ENCODE results near the gene CYP2C8. TPM values are rescaled to one million over a fixed set of nuclear protein-coding genes. Genes with fewer than 3 reads are reported as not detected.
A peak's percentile ranks its signal among the peaks of the same experiment; 100 is the strongest.
"Not testable (repeated sequence)": the region's sequence is repeated elsewhere in the genome, so short reads cannot be mapped to it uniquely, and the experiment has no call there.

Gene CYP2C8
- total and polyA plus RNA-seq, 8 donors = 1.1 to 5.8 (median 2.7) TPM; not detected in 2

DNA sequence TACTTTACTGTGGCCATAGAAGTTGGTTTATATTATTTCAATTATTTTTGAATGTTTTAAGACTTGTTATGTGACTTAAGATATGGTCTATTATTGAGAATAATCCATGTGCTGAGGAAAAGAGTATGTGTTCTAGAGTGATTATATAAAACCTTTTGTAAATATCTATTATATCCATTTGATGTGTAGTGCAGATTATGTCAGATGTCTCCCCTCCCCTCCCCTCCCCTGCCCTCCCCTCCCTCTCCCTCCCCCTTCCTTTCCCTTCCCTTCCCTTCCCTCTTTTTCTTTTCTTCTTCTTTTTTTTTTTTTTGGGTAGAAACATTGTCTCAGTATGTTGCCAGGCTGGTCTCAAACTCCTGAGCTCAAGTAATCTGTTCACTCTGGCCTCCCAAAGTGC is 8.3 kb upstream of the CYP2C8 start:
- no peak for TF ChIP-seq POLR2AphosphoS5 (IDR thresholded peaks at IDR 0.05)
- TF ChIP-seq EP300 (IDR thresholded peaks at IDR 0.05) = no peak
- TF ChIP-seq CTCF (IDR thresholded peaks at IDR 0.05) = no peak
- no peak for TF ChIP-seq POLR2A (IDR thresholded peaks at IDR 0.05)
- no peak for DNase-seq
- H3K9me3 ChIP-seq = no peaks in the 10 kb centered on the region
- H3K4me1 ChIP-seq = no peaks in the 10 kb centered on the region
- H3K36me3 ChIP-seq = no peaks in the 10 kb centered on the region
- intact Hi-C loops (cut with DNase I; ENCODE audit: low total_unique reads) = no loop called here
- H3K27ac ChIP-seq = no peak overlapping the region
- H3K27me3 ChIP-seq = no peaks in the 10 kb centered on the region
- no peak overlapping the region for H3K4me3 ChIP-seq

DNA sequence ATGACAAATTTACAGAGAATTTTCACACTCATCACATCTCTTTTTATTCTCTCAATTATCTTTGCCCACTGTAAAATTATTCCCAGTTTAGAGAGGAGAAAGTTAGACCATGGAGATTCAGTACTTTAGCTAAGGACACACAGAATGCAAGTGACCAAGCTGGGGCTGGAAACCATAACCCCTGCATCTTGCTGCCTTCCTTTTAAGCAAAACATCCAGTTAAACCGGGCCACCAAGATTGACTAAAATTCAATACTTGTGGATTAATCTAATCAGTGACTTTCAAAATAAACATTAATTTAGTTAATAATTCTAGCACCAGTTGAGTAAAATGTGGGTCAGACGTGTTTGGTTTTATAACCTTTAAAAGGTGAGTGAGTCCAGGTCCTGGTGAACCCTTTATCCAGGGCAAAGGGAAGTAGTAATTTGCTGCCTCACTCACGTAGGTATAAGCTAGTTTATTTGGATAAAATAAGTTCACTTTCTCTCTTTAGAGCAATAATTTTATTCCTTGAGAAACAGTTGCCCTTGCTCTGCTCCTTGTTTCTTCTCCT is 1.9 kb upstream of the CYP2C8 start:
- Histone ChIP-seq H3K27ac (peak overlapping the region in 3 of 5 donors; percentile 1 to 51 (median 44)), H3K9me3 (no peaks in the 10 kb centered on the region), H3K36me3 (no peaks in the 10 kb centered on the region), H3K4me3 (no peak overlapping the region), H3K27me3 (no peaks in the 10 kb centered on the region), H3K4me1 (peaks cover 0 to 4% (median 0%) of the 10 kb centered on the region in 4 donors)
- intact Hi-C loops (cut with DNase I; ENCODE audit: low total_unique reads) = no loop called here
- TF ChIP-seq CTCF (IDR thresholded peaks at IDR 0.05) (no peak), EP300 (IDR thresholded peaks at IDR 0.05) (no peak), POLR2AphosphoS5 (IDR thresholded peaks at IDR 0.05) (no peak), POLR2A (IDR thresholded peaks at IDR 0.05) (no peak)
- peak in 1 of 2 donors; percentile 10 for DNase-seq
- 19 to 35% (median 33%) methylated on average over 3 of the region's 3 CpGs for WGBS, 5 donors

DNA sequence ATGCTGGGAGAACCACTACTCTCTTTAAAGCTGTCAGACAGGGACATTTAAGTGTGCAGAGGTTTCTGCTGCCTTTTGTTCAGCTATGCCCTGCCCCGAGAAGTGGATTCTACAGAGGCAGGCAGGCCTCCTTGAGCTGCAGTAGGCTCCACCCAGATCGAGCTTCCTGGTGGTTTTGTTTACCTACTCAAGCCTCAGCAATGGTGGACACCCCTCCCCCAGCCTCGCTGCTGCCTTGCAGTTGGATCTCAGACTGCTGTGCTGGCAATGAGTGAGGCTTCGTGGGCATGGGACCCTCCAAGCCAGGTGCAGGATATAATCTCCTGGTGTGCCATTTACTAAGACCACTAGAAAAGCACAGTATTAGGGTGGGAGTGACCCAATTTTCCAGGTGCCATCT is 5.2 kb downstream of the CYP2C8 start:
- H3K9me3 ChIP-seq; DNase-seq; H3K27me3 ChIP-seq; intact Hi-C loops (cut with DNase I; ENCODE audit: low total_unique reads); H3K4me1 ChIP-seq; H3K4me3 ChIP-seq; H3K27ac ChIP-seq: not testable (repeated sequence)
- peaks cover 0 to 12% (median 0%) of the 10 kb centered on the region in 4 donors for H3K36me3 ChIP-seq
- 78 to 88% (median 84%) methylated on average over 4 of the region's 4 CpGs for WGBS, 5 donors

- H3K27me3 ChIP-seq = no peaks in the 10 kb centered on the region
- H3K9me3 ChIP-seq = no peaks in the 10 kb centered on the region
- WGBS, 5 donors = 90 to 94% (median 92%) methylated on average over 3 of the region's 3 CpGs
- H3K4me3 ChIP-seq = no peak overlapping the region
- no peak for TF ChIP-seq CTCF (IDR thresholded peaks at IDR 0.05)
- TF ChIP-seq POLR2AphosphoS5 (IDR thresholded peaks at IDR 0.05) = no peak
- TF ChIP-seq POLR2A (IDR thresholded peaks at IDR 0.05) = no peak
- TF ChIP-seq EP300 (IDR thresholded peaks at IDR 0.05) = no peak
- DNase-seq = no peak
- H3K36me3 ChIP-seq = no peaks in the 10 kb centered on the region
- H3K4me1 ChIP-seq = no peaks in the 10 kb centered on the region
- no peak overlapping the region for H3K27ac ChIP-seq
- intact Hi-C loops (cut with DNase I; ENCODE audit: low total_unique reads) = no loop called here
Observed at GRCh38 chr10:95056744-95057363, 12.4 kb downstream of the CYP2C8 start.

DNA sequence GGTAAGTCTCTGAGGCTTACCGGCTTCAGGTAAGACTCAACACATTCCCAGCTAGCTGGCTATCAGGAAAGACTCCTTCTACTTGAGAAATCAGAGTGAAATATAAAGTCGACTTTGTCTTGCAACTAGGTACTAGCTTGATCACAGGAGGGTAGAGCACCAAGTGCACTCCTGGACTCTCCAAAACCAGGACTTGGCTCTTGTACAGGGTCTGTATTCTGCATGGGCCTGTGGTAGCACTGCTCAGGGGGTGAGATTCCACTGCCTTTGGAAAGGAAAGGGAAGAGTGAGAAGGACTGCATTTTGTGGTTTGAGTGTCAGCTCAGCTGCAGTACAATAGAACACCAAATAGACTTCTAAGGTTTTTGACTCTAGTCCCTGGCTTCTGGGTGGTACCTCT is 19.4 kb downstream of the CYP2C8 start:
- intact Hi-C loops (cut with DNase I; ENCODE audit: low total_unique reads) = no loop called here
- no peak for TF ChIP-seq POLR2A (IDR thresholded peaks at IDR 0.05)
- DNase-seq = no peak
- Histone ChIP-seq H3K4me3 (no peak overlapping the region), H3K9me3 (peaks cover 0 to 5% (median 2%) of the 10 kb centered on the region in 4 donors), H3K36me3 (no peaks in the 10 kb centered on the region), H3K4me1 (no peaks in the 10 kb centered on the region), H3K27ac (no peak overlapping the region), H3K27me3 (no peaks in the 10 kb centered on the region)
- whole genome bisulfite sequencing, 5 donors = 76 to 88% (median 84%) methylated on average over 2 of the region's 2 CpGs
